HG02852 (cell line): ENCODE results near the gene LCN2.

Experiments
- ATAC-seq: cut with Tn5 transposase; IDR thresholded peaks from one replicate; pipeline ENCODE4 v1.9.1; 2021; ENCODE audit warnings: mild to moderate bottlenecking, moderate library complexity; ENCODE audit not compliant: unreplicated experiment

LCN2 gene

GRCh38 chr9:128146591-128147120 lies 2.6 kb upstream of the LCN2 start:
- no peak for ATAC-seq

GRCh38 chr9:128148509-128149000 lies 698 bp upstream of the LCN2 start:
- no peak for ATAC-seq

GRCh38 chr9:128149951-128150593 lies 819 bp downstream of the LCN2 start:
- ATAC-seq, result no peak

GRCh38 chr9:128150594-128151308 lies 1.5 kb downstream of the LCN2 start:
- no peak for ATAC-seq

- no peak for ATAC-seq
Observed at GRCh38 chr9:128151309-128152132, 2.3 kb downstream of the LCN2 start.

- ATAC-seq, result no peak
Observed at GRCh38 chr9:128152133-128153059, 3.1 kb downstream of the LCN2 start.

- no peak for ATAC-seq
Observed at GRCh38 chr9:128153060-128153946, 4.0 kb downstream of the LCN2 start.

GRCh38 chr9:128153947-128154695 lies 4.9 kb downstream of the LCN2 start:
- no peak for ATAC-seq

GRCh38 chr9:128155736-128156500 lies 6.7 kb downstream of the LCN2 start:
- ATAC-seq, result no peak

- ATAC-seq, result peak; percentile 11
Observed at GRCh38 chr9:128159522-128159783, 10.2 kb downstream of the LCN2 start.

GRCh38 chr9:128159784-128160602 lies 10.7 kb downstream of the LCN2 start, which contains the start of gene BBLN:
Gene BBLN (plus strand): TSS chr9:128160265. CDS start chr9:128160408, 143 bp downstream.
- peak; percentile 76 for ATAC-seq

- ATAC-seq, result peak; percentile 4
Observed at GRCh38 chr9:128160603-128160987, 11.3 kb downstream of the LCN2 start.

- ATAC-seq, result no peak
Observed at GRCh38 chr9:128161215-128161902, 12.1 kb downstream of the LCN2 start.

- no peak for ATAC-seq
Observed at GRCh38 chr9:128162215-128163026, 13.2 kb downstream of the LCN2 start.

- no peak for ATAC-seq
Observed at GRCh38 chr9:128163027-128163515, 13.8 kb downstream of the LCN2 start.
